ENCODE measurements around the gene GPR55. TPM values are rescaled to one million over a fixed set of nuclear protein-coding genes. Genes with fewer than 3 reads are reported as not detected.

GPR55 gene
- total RNA-seq, 1 experiment from 2014 or later = not detected

- Histone ChIP-seq H2BK12ac (ENCODE audit: insufficient read length, low read depth, low read length) (no peak overlapping the region), H4K20me1 (ENCODE audit: control insufficient read depth, insufficient read depth, insufficient read length) (no peaks in the 10 kb centered on the region), H2AK5ac (ENCODE audit: insufficient read length, low read length) (no peak overlapping the region), H2BK15ac (ENCODE audit: low read depth, low read length) (no peak overlapping the region), H3K23me2 (ENCODE audit: insufficient read length, low read depth, low read length, poor library complexity, severe bottlenecking) (no peaks in the 10 kb centered on the region), H3K79me2 (ENCODE audit: insufficient read depth, low read length) (no peaks in the 10 kb centered on the region), H4K8ac (replicated peaks; ENCODE audit: insufficient read length, low read depth, low read length) (no peak overlapping the region), H3K14ac (ENCODE audit: insufficient read depth, low read length) (no peak overlapping the region), H2BK20ac (ENCODE audit: low read depth, low read length, poor library complexity, severe bottlenecking) (no peak overlapping the region), H2AFZ (ENCODE audit: low read length) (no peak overlapping the region), H3K79me1 (ENCODE audit: insufficient read depth, low read depth, low read length, poor library complexity, severe bottlenecking) (no peaks in the 10 kb centered on the region), H3K27me3 (ENCODE audit: insufficient read depth, low read length) (no peaks in the 10 kb centered on the region), H3T11ph (ENCODE audit: low read length) (no peak overlapping the region), H3K18ac (ENCODE audit: insufficient read length, low read depth, low read length) (no peak overlapping the region), H3K9ac (ENCODE audit: extremely low read depth, insufficient read length, low read length) (no peak overlapping the region), H2BK5ac (ENCODE audit: insufficient read length, low read length) (no peak overlapping the region), H4K91ac (ENCODE audit: insufficient read length, low read depth, low read length) (no peak overlapping the region), H3K27ac (ENCODE audit: insufficient read length, low read depth, low read length) (no peak overlapping the region), H3K23ac (ENCODE audit: insufficient read length, low read depth, low read length) (no peak overlapping the region), H3K4me2 (ENCODE audit: insufficient read depth, insufficient read length, low read length) (no peak overlapping the region), H3K4ac (ENCODE audit: low read depth, low read length) (no peak overlapping the region), H2BK120ac (ENCODE audit: low read depth, low read length, poor library complexity, severe bottlenecking) (no peak overlapping the region), H4K5ac (ENCODE audit: insufficient read length, low read depth, low read length) (no peak overlapping the region), H3K9me3 (ENCODE audit: control insufficient read depth, low read depth, low read length) (no peaks in the 10 kb centered on the region), H3K4me1 (ENCODE audit: insufficient read depth, low read length) (no peaks in the 10 kb centered on the region; the same call in 1 of the 2 replicates), H3K56ac (ENCODE audit: insufficient read length, low read depth, low read length) (no peak overlapping the region)
- WGBS (ENCODE audit: extremely low coverage, insufficient read length, low lambda C conversion rate) = no CpG with 5 or more reads among the region's 11 CpGs
- Mint-ChIP-seq H3K9me3 (no peaks in the 10 kb centered on the region), H3K4me3 (no peak overlapping the region), H3K4me1 (peaks cover 18 to 20% of the 10 kb centered on the region in 2 experiments), H3K27me3 (ENCODE audit: low read depth) (no peaks in the 10 kb centered on the region; the same call in 1 of the 2 replicates), H3K27ac (peak overlapping the region in 1 of 3 experiments; percentile 13; a peak in 1 of 7 replicates), H3K36me3 (ENCODE audit: insufficient read depth in 1 of 3, low read depth in 3 of 3) (peaks cover 3 to 6% (median 4%) of the 10 kb centered on the region in 3 experiments; a peak in 4 of 7 replicates)
- peak; percentile 62 for DNase-seq
- TF ChIP-seq CTCF (conservative IDR thresholded peaks at IDR 0.05) = no peak
These were observed 39.4 kb downstream of the GPR55 start for GRCh38 chr2:230885463-230886130.
